ENCODE data around the gene PTPN20.
A peak's percentile ranks its signal among the peaks of the same experiment; 100 is the strongest.
"Not testable (repeated sequence)": the region's sequence is repeated elsewhere in the genome, so short reads cannot be mapped to it uniquely, and the experiment has no call there.

Gene PTPN20

GRCh38 chr10:46911144-46911876, at the start of gene PTPN20:
Gene PTPN20, plus strand, starts transcription at chr10:46911428. Its CDS starts 21,072 bp downstream, at chr10:46932500.
- peak in 1 of 2 experiments; percentile 5 for DNase-seq

GRCh38 chr10:46869716-46870115, 41.5 kb upstream of the PTPN20 start:
- not testable (repeated sequence) for DNase-seq

GRCh38 chr10:46871583-46871982, 39.6 kb upstream of the PTPN20 start:
- not testable (repeated sequence) for DNase-seq

- not testable (repeated sequence) for DNase-seq
Measured at GRCh38 chr10:46875304-46875703, 35.9 kb upstream of the PTPN20 start.

GRCh38 chr10:46876773-46877172, 34.5 kb upstream of the PTPN20 start:
- DNase-seq, result not testable (repeated sequence)

- DNase-seq, result not testable (repeated sequence)
Measured at GRCh38 chr10:46878761-46879160, 32.5 kb upstream of the PTPN20 start.

GRCh38 chr10:46890813-46891611, 20.2 kb upstream of the PTPN20 start:
- not testable (repeated sequence) for DNase-seq

- DNase-seq, result not testable (repeated sequence)
Measured at GRCh38 chr10:46896762-46897692, 14.2 kb upstream of the PTPN20 start.

- not testable (repeated sequence) for DNase-seq
Measured at GRCh38 chr10:46901247-46901646, 10.0 kb upstream of the PTPN20 start.

GRCh38 chr10:46903874-46904273, 7.4 kb upstream of the PTPN20 start:
- not testable (repeated sequence) for DNase-seq

GRCh38 chr10:46906359-46906758, 4.9 kb upstream of the PTPN20 start:
- DNase-seq, result not testable (repeated sequence)

GRCh38 chr10:46907185-46908117, 3.8 kb upstream of the PTPN20 start:
- not testable (repeated sequence) for DNase-seq

GRCh38 chr10:46922498-46922897, 11.3 kb downstream of the PTPN20 start:
- DNase-seq, result not testable (repeated sequence)

GRCh38 chr10:46925156-46925555, 13.9 kb downstream of the PTPN20 start:
- DNase-seq, result not testable (repeated sequence)

- peak in 1 of 2 experiments; percentile 15 for DNase-seq
Measured at GRCh38 chr10:46925853-46926252, 14.6 kb downstream of the PTPN20 start.

- not testable (repeated sequence) for DNase-seq
Measured at GRCh38 chr10:46928810-46929209, 17.6 kb downstream of the PTPN20 start.

GRCh38 chr10:46932383-46932782, 21.2 kb downstream of the PTPN20 start:
- not testable (repeated sequence) for DNase-seq

GRCh38 chr10:46941091-46941490, 29.9 kb downstream of the PTPN20 start:
- DNase-seq, result not testable (repeated sequence)

- not testable (repeated sequence) for DNase-seq
Measured at GRCh38 chr10:46948687-46949518, 37.7 kb downstream of the PTPN20 start.

GRCh38 chr10:46952540-46952939, 41.3 kb downstream of the PTPN20 start:
- not testable (repeated sequence) for DNase-seq

All from erythroblast (primary cell).